Measurements from ENCODE around the gene MRAP. TPM values are rescaled to one million over a fixed set of nuclear protein-coding genes. Genes with fewer than 3 reads are reported as not detected.

The MRAP gene
- total RNA-seq, 1 experiment from 2014 or later: not detected

DNA sequence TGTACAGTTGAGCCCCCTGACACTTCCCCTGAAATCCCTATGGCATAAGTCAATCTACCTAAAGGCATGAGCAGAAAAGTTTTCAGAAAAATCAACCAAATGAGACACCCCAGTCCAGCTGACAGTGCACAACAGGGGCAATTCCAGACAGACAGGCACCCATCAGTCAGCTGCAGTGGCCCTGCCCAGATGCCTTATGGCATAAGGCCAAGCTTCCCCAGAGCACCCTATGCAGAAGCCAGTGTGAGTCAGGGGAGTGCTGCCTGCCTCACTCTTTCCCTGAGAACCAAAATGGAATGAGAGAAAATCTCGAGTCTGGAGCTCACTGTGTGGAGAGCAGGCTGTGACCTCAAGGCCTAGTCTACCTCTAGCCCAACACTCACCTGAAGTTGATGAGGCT lies 38.1 kb downstream of the MRAP start:
- Histone ChIP-seq H3K4me3 (ENCODE audit: low read depth, low read length, poor library complexity, severe bottlenecking) (no peak overlapping the region), H3K36me3 (ENCODE audit: insufficient read depth, low read length, poor library complexity, severe bottlenecking) (peaks cover 73% of the 10 kb centered on the region), H3K9me3 (ENCODE audit: low read depth, low read length, poor library complexity, severe bottlenecking) (no peaks in the 10 kb centered on the region), H3K4me1 (ENCODE audit: insufficient read depth, low read length, poor library complexity, severe bottlenecking) (no peaks in the 10 kb centered on the region), H3K27me3 (replicated peaks; ENCODE audit: insufficient read depth, low read depth, low read length, poor library complexity) (no peaks in the 10 kb centered on the region), H3K27ac (ENCODE audit: low read depth, low read length, poor library complexity, severe bottlenecking) (no peak overlapping the region)
- peak; percentile 30 for DNase-seq (ENCODE audit: low spot score)
- TF ChIP-seq, protein P1, sequence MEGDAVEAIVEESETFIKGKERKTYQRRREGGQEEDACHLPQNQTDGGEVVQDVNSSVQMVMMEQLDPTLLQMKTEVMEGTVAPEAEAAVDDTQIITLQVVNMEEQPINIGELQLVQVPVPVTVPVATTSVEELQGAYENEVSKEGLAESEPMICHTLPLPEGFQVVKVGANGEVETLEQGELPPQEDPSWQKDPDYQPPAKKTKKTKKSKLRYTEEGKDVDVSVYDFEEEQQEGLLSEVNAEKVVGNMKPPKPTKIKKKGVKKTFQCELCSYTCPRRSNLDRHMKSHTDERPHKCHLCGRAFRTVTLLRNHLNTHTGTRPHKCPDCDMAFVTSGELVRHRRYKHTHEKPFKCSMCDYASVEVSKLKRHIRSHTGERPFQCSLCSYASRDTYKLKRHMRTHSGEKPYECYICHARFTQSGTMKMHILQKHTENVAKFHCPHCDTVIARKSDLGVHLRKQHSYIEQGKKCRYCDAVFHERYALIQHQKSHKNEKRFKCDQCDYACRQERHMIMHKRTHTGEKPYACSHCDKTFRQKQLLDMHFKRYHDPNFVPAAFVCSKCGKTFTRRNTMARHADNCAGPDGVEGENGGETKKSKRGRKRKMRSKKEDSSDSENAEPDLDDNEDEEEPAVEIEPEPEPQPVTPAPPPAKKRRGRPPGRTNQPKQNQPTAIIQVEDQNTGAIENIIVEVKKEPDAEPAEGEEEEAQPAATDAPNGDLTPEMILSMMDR (conservative IDR thresholded peaks at IDR 0.05; ENCODE audit: low read depth, low read length): no peak
- TF ChIP-seq EZH2 (IDR thresholded peaks at IDR 0.05; ENCODE audit: borderline replicate concordance, low read depth, low read length, poor library complexity, severe bottlenecking): no peak
- BruUV-seq (replicated peaks): no TSS peak
- intact Hi-C loops (cut with micrococcal nuclease; ENCODE audit: unreplicated experiment): no loop called here
- CTCF ChIA-PET: no interaction called here
- POLR2A ChIA-PET (ENCODE audit: low non-redundant PET): no interaction called here

DNA sequence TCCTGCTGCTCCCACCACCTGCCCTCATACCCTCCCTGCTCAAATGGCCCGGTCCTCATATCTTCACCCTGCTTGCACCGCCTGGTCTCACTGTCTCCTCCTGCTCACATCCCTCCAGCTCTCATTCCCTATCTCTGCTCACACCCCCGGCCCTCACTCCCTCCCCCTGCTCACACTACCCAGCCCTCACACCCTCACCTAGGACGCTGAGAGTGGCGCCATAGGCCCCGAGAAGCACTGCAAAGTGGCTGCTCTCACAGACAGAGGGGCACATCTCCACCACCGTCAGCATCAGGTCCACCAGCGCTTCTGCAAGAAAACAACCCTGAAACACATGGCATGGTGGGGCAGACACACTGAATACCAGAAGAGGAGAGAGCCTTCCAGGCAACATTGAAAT lies 38.6 kb downstream of the MRAP start:
- Histone ChIP-seq H3K9me3 (ENCODE audit: low read depth, low read length, poor library complexity, severe bottlenecking) (no peaks in the 10 kb centered on the region), H3K27me3 (replicated peaks; ENCODE audit: insufficient read depth, low read depth, low read length, poor library complexity) (no peaks in the 10 kb centered on the region), H3K4me3 (ENCODE audit: low read depth, low read length, poor library complexity, severe bottlenecking) (no peak overlapping the region), H3K27ac (ENCODE audit: low read depth, low read length, poor library complexity, severe bottlenecking) (no peak overlapping the region), H3K4me1 (ENCODE audit: insufficient read depth, low read length, poor library complexity, severe bottlenecking) (no peaks in the 10 kb centered on the region), H3K36me3 (ENCODE audit: insufficient read depth, low read length, poor library complexity, severe bottlenecking) (peaks cover 73% of the 10 kb centered on the region)
- DNase-seq (ENCODE audit: low spot score): no peak
- POLR2A ChIA-PET (ENCODE audit: low non-redundant PET): no interaction called here
- no peak for TF ChIP-seq EZH2 (IDR thresholded peaks at IDR 0.05; ENCODE audit: borderline replicate concordance, low read depth, low read length, poor library complexity, severe bottlenecking)
- TF ChIP-seq, protein P1 (conservative IDR thresholded peaks at IDR 0.05; ENCODE audit: low read depth, low read length): no peak
- no TSS peak for BruUV-seq (replicated peaks)
- intact Hi-C loops (cut with micrococcal nuclease; ENCODE audit: unreplicated experiment): no loop called here
- CTCF ChIA-PET: no interaction called here

DNA sequence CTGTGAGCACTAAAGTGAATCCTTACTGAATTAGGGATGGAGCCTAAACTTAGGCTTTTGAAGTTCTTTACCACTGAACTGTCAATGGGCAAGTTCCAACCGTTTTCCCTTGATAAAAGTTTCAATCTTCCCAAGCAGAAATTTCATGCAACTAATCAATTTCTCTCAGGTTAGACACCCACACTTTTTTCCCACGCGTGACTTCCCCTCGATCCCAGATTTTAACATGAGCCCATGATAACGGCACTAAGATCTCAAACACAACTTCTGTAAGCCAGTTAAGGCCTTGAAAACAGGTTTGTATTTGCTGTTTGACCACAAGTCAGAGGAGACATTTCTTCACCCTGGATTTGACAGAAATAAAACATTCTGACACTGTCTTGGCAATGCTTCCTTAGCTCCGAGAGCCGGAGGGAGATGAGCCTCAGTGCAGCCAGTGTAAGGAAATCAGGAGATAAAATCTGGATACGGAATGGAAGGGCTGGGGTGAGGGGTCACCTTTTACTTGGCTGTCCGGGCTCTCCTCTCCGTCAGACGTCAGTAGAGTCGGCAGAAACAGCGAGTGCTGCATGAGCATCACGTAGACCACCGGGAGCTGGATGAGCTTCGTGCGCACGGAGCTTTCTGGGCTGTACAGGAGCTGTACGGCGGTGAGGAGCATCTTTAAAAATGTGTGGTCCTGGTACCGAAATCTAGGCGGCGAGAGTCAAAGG lies 39.7 kb downstream of the MRAP start:
- H3K4me3 ChIP-seq (ENCODE audit: low read depth, low read length, poor library complexity, severe bottlenecking): no peak overlapping the region
- no peaks in the 10 kb centered on the region for H3K4me1 ChIP-seq (ENCODE audit: insufficient read depth, low read length, poor library complexity, severe bottlenecking)
- TF ChIP-seq, protein P1 (conservative IDR thresholded peaks at IDR 0.05; ENCODE audit: low read depth, low read length): no peak
- no peak for TF ChIP-seq EZH2 (IDR thresholded peaks at IDR 0.05; ENCODE audit: borderline replicate concordance, low read depth, low read length, poor library complexity, severe bottlenecking)
- intact Hi-C loops (cut with micrococcal nuclease; ENCODE audit: unreplicated experiment): no loop called here
- no peak overlapping the region for H3K27ac ChIP-seq (ENCODE audit: low read depth, low read length, poor library complexity, severe bottlenecking)
- peaks cover 72% of the 10 kb centered on the region for H3K36me3 ChIP-seq (ENCODE audit: insufficient read depth, low read length, poor library complexity, severe bottlenecking)
- ChIA-PET CTCF (no interaction called here), POLR2A (ENCODE audit: low non-redundant PET) (no interaction called here)
- no TSS peak for BruUV-seq (replicated peaks)
- no peaks in the 10 kb centered on the region for H3K9me3 ChIP-seq (ENCODE audit: low read depth, low read length, poor library complexity, severe bottlenecking)
- no peaks in the 10 kb centered on the region for H3K27me3 ChIP-seq (replicated peaks; ENCODE audit: insufficient read depth, low read depth, low read length, poor library complexity)
- DNase-seq (ENCODE audit: low spot score): no peak

Measured in A673 (cell line).